Stimulated activated CD8-positive, alpha-beta memory T cell treated with anti-CD3 and anti-CD28 coated beads, Interleukin-7, amount 100 ng/mL, for 1 hour (primary cell): ENCODE data around the gene IHH.
A peak's percentile ranks its signal among the peaks of the same experiment; 100 is the strongest.

Source experiments
- DNase-seq, 2 donors: peaks; one replicate each; pipeline ENCODE4 v3.0.0-alpha.2; 2020; ENCODE audit warnings: low read depth in 2 of 2

IHH gene

GRCh38 chr2:219073413-219074129 is 12.8 kb upstream of the IHH start:
- DNase-seq = no peak

GRCh38 chr2:219072741-219073250 is 12.1 kb upstream of the IHH start:
- DNase-seq = no peak

- DNase-seq = no peak
These were observed 10.6 kb upstream of the IHH start for GRCh38 chr2:219071131-219071816.

GRCh38 chr2:219065484-219065883 is 4.8 kb upstream of the IHH start:
- no peak for DNase-seq

- no peak for DNase-seq
These were observed 1.4 kb upstream of the IHH start for GRCh38 chr2:219062081-219062480.

- DNase-seq = no peak
These were observed 717 bp downstream of the IHH start for GRCh38 chr2:219059725-219060682.

- DNase-seq = no peak
These were observed 1.4 kb downstream of the IHH start for GRCh38 chr2:219059375-219059724.

- DNase-seq = no peak
These were observed 2.0 kb downstream of the IHH start for GRCh38 chr2:219058541-219059374.

GRCh38 chr2:219057709-219058540 is 2.8 kb downstream of the IHH start:
- peak; percentile 50 to 52 for DNase-seq

- DNase-seq = no peak
These were observed 3.6 kb downstream of the IHH start for GRCh38 chr2:219056896-219057708.

- DNase-seq = no peak
These were observed 4.4 kb downstream of the IHH start for GRCh38 chr2:219056176-219056895.

GRCh38 chr2:219054956-219055903 is 5.5 kb downstream of the IHH start:
- DNase-seq = no peak

GRCh38 chr2:219049282-219049681 is 11.4 kb downstream of the IHH start:
- no peak for DNase-seq

- DNase-seq = no peak
These were observed 14.7 kb downstream of the IHH start for GRCh38 chr2:219045937-219046550.

- no peak for DNase-seq
These were observed 18.0 kb downstream of the IHH start for GRCh38 chr2:219042750-219043149.

GRCh38 chr2:219042157-219042556 is 18.6 kb downstream of the IHH start:
- no peak for DNase-seq

- no peak for DNase-seq
These were observed 19.5 kb downstream of the IHH start, which contains the start of gene CFAP65 for GRCh38 chr2:219041252-219041651. CFAP65 (minus strand) TSS chr2:219041516; CDS start chr2:219039048, 2,468 bp downstream.
